ENCODE data around the gene BTLA.

DNA sequence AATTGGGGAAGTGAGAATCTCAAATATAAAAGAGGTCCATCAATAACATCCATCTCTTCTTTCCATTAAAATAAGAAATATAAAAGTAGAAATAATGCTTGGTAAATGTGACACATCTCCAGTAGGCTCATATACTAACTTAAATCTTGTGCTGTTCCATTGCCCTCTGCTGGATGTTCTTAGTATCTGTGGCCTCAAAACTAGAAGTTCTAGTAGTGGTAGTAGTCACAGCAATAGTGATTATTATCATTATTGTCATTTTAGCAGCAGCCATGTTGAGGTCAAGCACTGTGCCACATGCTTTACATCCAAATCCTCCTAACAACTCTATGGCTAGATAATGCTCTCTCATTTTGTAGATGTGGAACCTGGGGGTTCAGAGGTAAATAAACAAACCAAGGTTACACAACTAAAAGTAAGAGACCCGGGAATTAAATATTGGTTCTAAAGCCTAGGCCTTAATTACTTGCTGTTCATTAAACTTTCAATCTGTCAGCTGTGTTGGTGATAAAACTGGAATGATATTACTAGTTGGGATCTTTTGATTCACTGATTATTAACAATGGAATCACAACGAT is 20.2 kb upstream of the BTLA start:
- no peak for TF ChIP-seq EP300 (IDR thresholded peaks at IDR 0.05; ENCODE audit: borderline replicate concordance in 1 of 2, control insufficient read depth in 1 of 2, low read depth in 2 of 2, low read length in 2 of 2)
- TF ChIP-seq, protein P1, sequence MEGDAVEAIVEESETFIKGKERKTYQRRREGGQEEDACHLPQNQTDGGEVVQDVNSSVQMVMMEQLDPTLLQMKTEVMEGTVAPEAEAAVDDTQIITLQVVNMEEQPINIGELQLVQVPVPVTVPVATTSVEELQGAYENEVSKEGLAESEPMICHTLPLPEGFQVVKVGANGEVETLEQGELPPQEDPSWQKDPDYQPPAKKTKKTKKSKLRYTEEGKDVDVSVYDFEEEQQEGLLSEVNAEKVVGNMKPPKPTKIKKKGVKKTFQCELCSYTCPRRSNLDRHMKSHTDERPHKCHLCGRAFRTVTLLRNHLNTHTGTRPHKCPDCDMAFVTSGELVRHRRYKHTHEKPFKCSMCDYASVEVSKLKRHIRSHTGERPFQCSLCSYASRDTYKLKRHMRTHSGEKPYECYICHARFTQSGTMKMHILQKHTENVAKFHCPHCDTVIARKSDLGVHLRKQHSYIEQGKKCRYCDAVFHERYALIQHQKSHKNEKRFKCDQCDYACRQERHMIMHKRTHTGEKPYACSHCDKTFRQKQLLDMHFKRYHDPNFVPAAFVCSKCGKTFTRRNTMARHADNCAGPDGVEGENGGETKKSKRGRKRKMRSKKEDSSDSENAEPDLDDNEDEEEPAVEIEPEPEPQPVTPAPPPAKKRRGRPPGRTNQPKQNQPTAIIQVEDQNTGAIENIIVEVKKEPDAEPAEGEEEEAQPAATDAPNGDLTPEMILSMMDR (IDR thresholded peaks at IDR 0.05 in 2 of 3, conservative IDR thresholded peaks at IDR 0.05 in 1 of 3; ENCODE audit: control insufficient read depth in 2 of 3, extremely low read depth in 1 of 3, insufficient read depth in 1 of 3, low read depth in 3 of 3, low read length in 3 of 3) = peak; percentile 68 to 72 (median 70)
- no peak for TF ChIP-seq NFXL1 (IDR thresholded peaks at IDR 0.05; ENCODE audit: borderline replicate concordance)
- TF ChIP-seq ZNF274 (IDR thresholded peaks at IDR 0.05; ENCODE audit: insufficient read depth, insufficient read length) = no peak
